Measurements from ENCODE around the gene SLC29A1. TPM values are rescaled to one million over a fixed set of nuclear protein-coding genes. Genes with fewer than 3 reads are reported as not detected.

SLC29A1 gene
- total and polyA plus RNA-seq, 11 donors = 48.0 to 319 (median 131) TPM

- DNase-seq = no peak
- intact Hi-C loops (cut with DNase I) = loop anchor here in 1 of 10 donors (10.0 kb wide), 2 partner anchors 471 to 611 kb away; partner anchors contain the start of genes MAD2L1BP and VEGFA
- peak overlapping the region in 10 of 12 donors; percentile 69 to 98 (median 78) for H3K4me3 ChIP-seq
- no peaks in the 10 kb centered on the region for H3K27me3 ChIP-seq
- peaks cover 0 to 33% (median 28%) of the 10 kb centered on the region in 12 donors for H3K4me1 ChIP-seq
- TF ChIP-seq POLR2A (IDR thresholded peaks at IDR 0.05) (no peak), CTCF (IDR thresholded peaks at IDR 0.05) (no peak)
- WGBS, 4 donors = 67 to 72% (median 69%) methylated on average over 11 to 12 of the region's 12 CpGs
- peaks cover 2 to 26% (median 22%) of the 10 kb centered on the region in 9 donors for H3K36me3 ChIP-seq
- no peaks in the 10 kb centered on the region for H3K9me3 ChIP-seq
- H3K27ac ChIP-seq = peak overlapping the region; percentile 90 to 100 (median 98)
- ATAC-seq = no peak
Measured at GRCh38 chr6:44245391-44245911, 22.1 kb downstream of the SLC29A1 start.

GRCh38 chr6:44245912-44246662 lies 22.7 kb downstream of the SLC29A1 start:
- H3K4me1 ChIP-seq = peaks cover 0 to 38% (median 35%) of the 10 kb centered on the region in 12 donors
- peak overlapping the region; percentile 69 to 98 (median 81) for H3K4me3 ChIP-seq
- H3K27ac ChIP-seq = peak overlapping the region; percentile 90 to 100 (median 98)
- intact Hi-C loops (cut with DNase I) = loop anchor here in 2 of 10 donors (1.0 to 10.0 kb wide), 3 partner anchors 25 to 611 kb away; partner anchors contain the start of genes MAD2L1BP (in 1 of the 2) and VEGFA (in 1 of the 2)
- H3K27me3 ChIP-seq = no peaks in the 10 kb centered on the region
- DNase-seq (peak; percentile 91 to 95 (median 94)), ATAC-seq (peak; percentile 57 to 85 (median 81))
- WGBS, 4 donors = 0 to 1% (median 1%) methylated on average over 41 to 62 of the region's 62 CpGs
- no peaks in the 10 kb centered on the region for H3K9me3 ChIP-seq
- TF ChIP-seq CTCF (IDR thresholded peaks at IDR 0.05) = peak in 10 of 12 donors; percentile 9 to 61 (median 40)
- peak in 1 of 2 donors; percentile 18 for TF ChIP-seq POLR2A (IDR thresholded peaks at IDR 0.05)
- peaks cover 2 to 32% (median 28%) of the 10 kb centered on the region in 9 donors for H3K36me3 ChIP-seq

- H3K9me3 ChIP-seq = no peaks in the 10 kb centered on the region
- peak within 1 kb of the TSS; percentile 69 to 98 (median 81) for H3K4me3 ChIP-seq
- ATAC-seq = peak; percentile 83 to 88 (median 86)
- peak; percentile 94 to 97 (median 95) for DNase-seq
- TF ChIP-seq CTCF (IDR thresholded peaks at IDR 0.05) (no peak), POLR2A (IDR thresholded peaks at IDR 0.05) (peak; percentile 81 to 95)
- H3K4me1 ChIP-seq = peaks cover 0 to 45% (median 37%) of the 10 kb centered on the region in 12 donors
- peak within 1 kb of the TSS; percentile 90 to 100 (median 98) for H3K27ac ChIP-seq
- intact Hi-C loops (cut with DNase I) = loop anchor here in 2 of 10 donors (1.0 to 10.0 kb wide), 3 partner anchors 25 to 612 kb away; partner anchors contain the start of genes MAD2L1BP (in 1 of the 2) and VEGFA (in 1 of the 2)
- H3K27me3 ChIP-seq = no peaks in the 10 kb centered on the region
- H3K36me3 ChIP-seq = peaks cover 2 to 39% (median 35%) of the 10 kb centered on the region in 9 donors
- WGBS, 4 donors = 0% methylated on average over 30 to 34 of the region's 34 CpGs
Measured at GRCh38 chr6:44246663-44247337, 23.4 kb downstream of the SLC29A1 start, which contains the start of gene HSP90AB1. Gene HSP90AB1, plus strand, starts transcription at chr6:44247101. Its CDS starts 1,529 bp downstream, at chr6:44248630.
